DOHH2 (cell line): Measurements from ENCODE around the gene MRPL11.
"Not testable (repeated sequence)": the region's sequence is repeated elsewhere in the genome, so short reads cannot be mapped to it uniquely, and the experiment has no call there.

Experiments
- H3F3A ChIP-seq: fragments of 200-600 bp; sonication (generic), shearing (Covaris generic); 2 replicates; pipeline ENCODE4 v1.6.0; 2016; ENCODE audit warnings: antibody characterized with exemption, mild to moderate bottlenecking; ENCODE audit not compliant: control insufficient read depth, insufficient read depth
- H3K27ac ChIP-seq: fragments of 200-600 bp; sonication (generic); 2 replicates; pipeline ENCODE4 v1.5.1; 2014; ENCODE audit warnings: low read depth, mild to moderate bottlenecking, low read length, moderate library complexity
- H3K27me3 ChIP-seq: fragments of 200-600 bp; sonication (generic); 2 replicates; pipeline ENCODE4 v1.6.1; 2014; ENCODE audit warnings: mild to moderate bottlenecking, low read length, mixed read lengths; ENCODE audit not compliant: control insufficient read depth
- H3K36me3 ChIP-seq: fragments of 200-600 bp; sonication (generic); 2 replicates; pipeline ENCODE4 v1.6.1; 2014; ENCODE audit warnings: mild to moderate bottlenecking, low read length, moderate library complexity, mixed read lengths; ENCODE audit not compliant: control insufficient read depth
- H3K4me1 ChIP-seq: fragments of 200-600 bp; sonication (generic); 2 replicates; pipeline ENCODE4 v1.6.1; 2014; ENCODE audit warnings: mild to moderate bottlenecking, low read length, mixed read lengths; ENCODE audit not compliant: control insufficient read depth
- H3K4me2 ChIP-seq: fragments of 200-600 bp; sonication (generic); 2 replicates; pipeline ENCODE4 v1.6.0; 2014; ENCODE audit warnings: mild to moderate bottlenecking, low read length, moderate library complexity
- H3K4me3 ChIP-seq: fragments of 200-600 bp; sonication (generic); 2 replicates; pipeline ENCODE4 v1.5.1; 2014; ENCODE audit warnings: mild to moderate bottlenecking, low read length, mixed read lengths
- H3K79me2 ChIP-seq: fragments of 200-600 bp; sonication (generic); 2 replicates; pipeline ENCODE4 v1.6.1; 2014; ENCODE audit warnings: mild to moderate bottlenecking, low read length, mixed read lengths; ENCODE audit not compliant: control insufficient read depth
- H3K9me2 ChIP-seq: fragments of 200-600 bp; sonication (generic); replicated peaks from 2 replicates; pipeline ENCODE4 v1.6.1; 2014; ENCODE audit warnings: mild to moderate bottlenecking, low read length, mixed read lengths; ENCODE audit not compliant: control insufficient read depth
- H3K9me3 ChIP-seq: fragments of 200-600 bp; sonication (generic); 2 replicates; pipeline ENCODE4 v1.6.1; 2014; ENCODE audit warnings: antibody characterized with exemption, low read length, mixed read lengths; ENCODE audit not compliant: control insufficient read depth, insufficient read depth
- H4K20me1 ChIP-seq: fragments of 200-600 bp; sonication (generic); 2 replicates; pipeline ENCODE4 v1.6.0; 2014; ENCODE audit warnings: low read depth, mild to moderate bottlenecking, antibody characterized with exemption, low read length, moderate library complexity; ENCODE audit not compliant: control insufficient read depth, insufficient read depth
- EZH2phosphoT487 ChIP-seq: fragments of 200-600 bp; sonication (generic); IDR thresholded peaks from 2 replicates; pipeline ENCODE4 v1.6.1; 2017; ENCODE audit warnings: borderline replicate concordance, mild to moderate bottlenecking, antibody characterized with exemption, low read length, moderate library complexity, mixed read lengths
- TF ChIP-seq, protein P1 (sequence below): fragments of 200-600 bp; sonication (generic); IDR thresholded peaks from one replicate; pipeline ENCODE4 v1.5.1; 2014; ENCODE audit warnings: antibody characterized with exemption, mild to moderate bottlenecking, low read depth, low read length; ENCODE audit not compliant: poor library complexity, severe bottlenecking

The MRPL11 gene

DNA sequence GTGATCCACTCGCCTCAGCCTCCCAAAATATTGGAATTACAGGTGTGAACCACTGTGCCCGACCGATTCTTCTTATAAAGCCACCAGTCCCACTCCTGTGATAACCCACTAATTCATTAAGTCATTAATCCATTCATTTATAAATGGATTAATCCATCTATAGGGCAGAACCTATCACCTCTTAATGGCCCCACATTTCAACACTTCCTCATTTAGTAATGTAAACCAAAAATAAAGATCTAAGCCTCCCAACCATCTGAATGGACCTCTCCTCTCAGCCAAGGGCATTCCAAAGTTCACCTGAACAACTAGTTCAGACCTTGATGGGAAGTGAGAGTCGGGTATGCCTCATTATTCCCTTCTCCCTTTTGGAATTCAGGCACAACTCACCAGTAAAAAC, 9.9 kb upstream of the MRPL11 start:
- H3K79me2 ChIP-seq: no peaks in the 10 kb centered on the region
- H3K9me2 ChIP-seq: no peaks in the 10 kb centered on the region
- H3K27ac ChIP-seq: no peak overlapping the region
- H3K27me3 ChIP-seq: peaks cover 9% of the 10 kb centered on the region
- H3K4me3 ChIP-seq: no peak overlapping the region
- H3K36me3 ChIP-seq: no peaks in the 10 kb centered on the region
- peaks cover 5% of the 10 kb centered on the region for H3K9me3 ChIP-seq
- no peaks in the 10 kb centered on the region for H3K4me1 ChIP-seq
- no peaks in the 10 kb centered on the region for H4K20me1 ChIP-seq
- no peak for TF ChIP-seq EZH2phosphoT487
- TF ChIP-seq, protein P1, sequence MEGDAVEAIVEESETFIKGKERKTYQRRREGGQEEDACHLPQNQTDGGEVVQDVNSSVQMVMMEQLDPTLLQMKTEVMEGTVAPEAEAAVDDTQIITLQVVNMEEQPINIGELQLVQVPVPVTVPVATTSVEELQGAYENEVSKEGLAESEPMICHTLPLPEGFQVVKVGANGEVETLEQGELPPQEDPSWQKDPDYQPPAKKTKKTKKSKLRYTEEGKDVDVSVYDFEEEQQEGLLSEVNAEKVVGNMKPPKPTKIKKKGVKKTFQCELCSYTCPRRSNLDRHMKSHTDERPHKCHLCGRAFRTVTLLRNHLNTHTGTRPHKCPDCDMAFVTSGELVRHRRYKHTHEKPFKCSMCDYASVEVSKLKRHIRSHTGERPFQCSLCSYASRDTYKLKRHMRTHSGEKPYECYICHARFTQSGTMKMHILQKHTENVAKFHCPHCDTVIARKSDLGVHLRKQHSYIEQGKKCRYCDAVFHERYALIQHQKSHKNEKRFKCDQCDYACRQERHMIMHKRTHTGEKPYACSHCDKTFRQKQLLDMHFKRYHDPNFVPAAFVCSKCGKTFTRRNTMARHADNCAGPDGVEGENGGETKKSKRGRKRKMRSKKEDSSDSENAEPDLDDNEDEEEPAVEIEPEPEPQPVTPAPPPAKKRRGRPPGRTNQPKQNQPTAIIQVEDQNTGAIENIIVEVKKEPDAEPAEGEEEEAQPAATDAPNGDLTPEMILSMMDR: no peak
- H3F3A ChIP-seq: no peaks in the 10 kb centered on the region
- H3K4me2 ChIP-seq: no peak overlapping the region

DNA sequence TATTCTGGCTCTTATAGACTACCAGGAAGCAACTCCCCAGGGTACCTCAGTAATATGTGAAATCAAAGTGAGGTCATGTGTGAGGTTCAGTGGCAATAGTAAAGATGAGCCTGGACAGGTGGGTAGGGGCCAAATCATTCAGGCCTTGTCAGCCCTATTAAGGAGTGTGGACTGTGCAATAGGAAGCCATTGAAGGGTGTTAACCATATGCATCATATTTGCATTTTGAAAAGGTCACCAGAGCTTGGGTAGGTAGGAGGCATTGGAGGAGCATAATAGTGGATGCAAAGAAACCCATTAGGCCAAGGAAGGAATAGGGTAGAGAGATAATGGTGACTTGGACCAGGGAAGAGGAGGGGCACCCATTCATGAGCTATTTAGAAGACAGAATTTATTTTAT, 8.4 kb upstream of the MRPL11 start:
- H3K79me2 ChIP-seq: no peaks in the 10 kb centered on the region
- no peak overlapping the region for H3K27ac ChIP-seq
- no peaks in the 10 kb centered on the region for H3F3A ChIP-seq
- no peaks in the 10 kb centered on the region for H3K9me2 ChIP-seq
- H3K4me1 ChIP-seq: no peaks in the 10 kb centered on the region
- no peak overlapping the region for H3K4me3 ChIP-seq
- no peaks in the 10 kb centered on the region for H3K36me3 ChIP-seq
- H3K4me2 ChIP-seq: no peak overlapping the region
- H3K27me3 ChIP-seq: peaks cover 4% of the 10 kb centered on the region
- peaks cover 15% of the 10 kb centered on the region for H3K9me3 ChIP-seq
- TF ChIP-seq, protein P1: no peak
- no peak for TF ChIP-seq EZH2phosphoT487
- no peaks in the 10 kb centered on the region for H4K20me1 ChIP-seq

DNA sequence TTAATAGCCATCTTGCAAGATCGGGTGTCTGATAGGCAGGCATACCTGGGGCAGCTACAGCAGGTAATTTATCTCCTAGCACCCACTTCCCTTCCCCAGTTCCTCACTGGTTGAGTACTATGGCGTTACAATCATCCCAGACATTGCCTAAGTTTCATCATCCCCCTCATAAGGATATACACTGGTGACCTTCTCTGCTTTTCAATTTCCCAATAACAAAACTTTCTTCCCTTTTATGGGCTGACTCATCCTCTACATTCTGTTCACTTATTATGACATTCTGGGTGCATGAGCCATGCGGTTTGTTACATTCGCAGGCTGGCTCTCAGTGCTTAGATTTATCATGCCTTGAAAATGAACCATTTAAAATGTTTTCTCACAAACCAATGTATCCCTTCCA, 5.0 kb upstream of the MRPL11 start:
- no peaks in the 10 kb centered on the region for H3K27me3 ChIP-seq

GRCh38 chr11:66440940-66441282, 2.3 kb upstream of the MRPL11 start:
- not testable (repeated sequence) for H3F3A ChIP-seq, H4K20me1 ChIP-seq, H3K4me2 ChIP-seq, H3K4me1 ChIP-seq, H3K9me2 ChIP-seq, H3K4me3 ChIP-seq, H3K27ac ChIP-seq, H3K27me3 ChIP-seq
- H3K9me3 ChIP-seq: peaks cover 15% of the 10 kb centered on the region
- H3K79me2 ChIP-seq: peaks cover 16% of the 10 kb centered on the region
- H3K36me3 ChIP-seq: peaks cover 13% of the 10 kb centered on the region

More for the DNA sequence above, 5.0 kb upstream of the MRPL11 start:
- H3K27ac ChIP-seq: no peak overlapping the region
- H3F3A ChIP-seq: no peaks in the 10 kb centered on the region
- H3K9me3 ChIP-seq: peaks cover 15% of the 10 kb centered on the region
- H3K9me2 ChIP-seq: no peaks in the 10 kb centered on the region
- no peak overlapping the region for H3K4me2 ChIP-seq
- H3K4me3 ChIP-seq: no peak overlapping the region
- TF ChIP-seq, protein P1: no peak
- TF ChIP-seq EZH2phosphoT487: no peak
- no peaks in the 10 kb centered on the region for H3K4me1 ChIP-seq
- H3K36me3 ChIP-seq: no peaks in the 10 kb centered on the region
- no peaks in the 10 kb centered on the region for H3K79me2 ChIP-seq
- no peaks in the 10 kb centered on the region for H4K20me1 ChIP-seq

- not testable (repeated sequence) for H4K20me1 ChIP-seq, H3K4me2 ChIP-seq, H3K4me3 ChIP-seq, H3K27ac ChIP-seq, H3K4me1 ChIP-seq, H3F3A ChIP-seq, H3K9me2 ChIP-seq, H3K27me3 ChIP-seq
- Histone ChIP-seq H3K36me3 (peaks cover 19% of the 10 kb centered on the region), H3K79me2 (peaks cover 16% of the 10 kb centered on the region), H3K9me3 (peaks cover 15% of the 10 kb centered on the region)
These were observed 1.7 kb upstream of the MRPL11 start for GRCh38 chr11:66440101-66440939.
